ENCODE results near the gene SLC12A5.

SLC12A5 gene

GRCh38 chr20:46050444-46050843 is 21.4 kb downstream of the SLC12A5 start:
- no peaks in the 10 kb centered on the region for H3K4me1 ChIP-seq (ENCODE audit: control insufficient read depth in 2 of 2, insufficient read depth in 1 of 2, low read depth in 1 of 2, low read length in 2 of 2)
- H4K8ac ChIP-seq (ENCODE audit: low read depth, low read length): no peak overlapping the region
- WGBS, 2 donors (ENCODE audit: extremely low coverage in 2 of 2, insufficient read length in 2 of 2, insufficient replicate concordance in 1 of 2): no CpG with 5 or more reads among the region's 10 CpGs
- no peak overlapping the region for H2BK5ac ChIP-seq (ENCODE audit: low read length)
- no peaks in the 10 kb centered on the region for H3K9me3 ChIP-seq (replicated peaks in 1 of 2; ENCODE audit: control insufficient read depth in 2 of 2, insufficient read depth in 1 of 2, low read depth in 1 of 2, low read length in 2 of 2)
- H3K4me2 ChIP-seq (ENCODE audit: insufficient read depth, low read length, poor library complexity, severe bottlenecking): no peak overlapping the region
- H3K27ac ChIP-seq (replicated peaks; ENCODE audit: low read length): no peak overlapping the region
- no peaks in the 10 kb centered on the region for H3K79me1 ChIP-seq (ENCODE audit: low read depth, low read length)
- no peak for DNase-seq (ENCODE audit: low spot score)
- H2BK120ac ChIP-seq (ENCODE audit: low read depth, low read length): no peak overlapping the region
- no peak overlapping the region for H3K18ac ChIP-seq (ENCODE audit: low read length)
- H2AFZ ChIP-seq (ENCODE audit: low read length): no peak overlapping the region
- H3K14ac ChIP-seq (ENCODE audit: low read length): no peak overlapping the region
- no peak overlapping the region for H3K23ac ChIP-seq (ENCODE audit: low read depth, low read length, poor library complexity)
- H2BK12ac ChIP-seq (ENCODE audit: low read length): no peak overlapping the region
- no peak overlapping the region for H3K9ac ChIP-seq (ENCODE audit: low read depth, low read length, poor library complexity)
- H3K4me3 ChIP-seq (ENCODE audit: low read length in 2 of 2): peak overlapping the region in 1 of 2 donors; percentile 13
- no peak overlapping the region for H3K4ac ChIP-seq (ENCODE audit: low read length)
- H4K91ac ChIP-seq (ENCODE audit: low read depth, low read length, poor library complexity): no peak overlapping the region
- no peak overlapping the region for H2BK15ac ChIP-seq (ENCODE audit: low read length)
- H3K36me3 ChIP-seq (replicated peaks in 1 of 2; ENCODE audit: control insufficient read depth in 2 of 2, insufficient read depth in 2 of 2, low read length in 2 of 2): no peaks in the 10 kb centered on the region
- H2AK5ac ChIP-seq (ENCODE audit: low read depth, low read length): no peak overlapping the region
- peaks cover 0 to 3% (median 0%) of the 10 kb centered on the region in 3 experiments for H3K27me3 ChIP-seq (ENCODE audit: control insufficient read depth in 3 of 3, insufficient read depth in 3 of 3, low read depth in 1 of 3, low read length in 3 of 3)

DNA sequence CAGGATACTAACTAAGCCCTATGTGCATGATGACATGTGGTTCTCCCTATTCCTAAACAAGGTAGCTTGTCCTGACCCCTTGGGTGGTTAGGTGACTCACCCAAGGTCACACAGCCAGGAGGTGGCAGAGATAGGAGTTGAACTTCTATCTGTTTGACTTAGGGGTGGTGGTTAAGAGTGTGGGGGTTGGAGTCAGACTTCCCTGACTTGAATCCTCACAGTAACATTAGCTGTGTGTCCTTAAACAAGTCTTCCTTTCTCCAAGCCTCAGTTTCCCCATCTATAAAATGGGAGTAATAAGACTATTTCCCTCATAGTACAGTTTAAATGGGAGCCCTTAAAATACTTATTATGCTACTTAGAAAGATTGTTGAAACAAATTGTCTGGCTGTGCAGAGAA is 21.9 kb downstream of the SLC12A5 start:
- H4K91ac ChIP-seq (ENCODE audit: low read depth, low read length, poor library complexity): no peak overlapping the region
- no peak overlapping the region for H2BK5ac ChIP-seq (ENCODE audit: low read length)
- H3K27me3 ChIP-seq (ENCODE audit: control insufficient read depth in 3 of 3, insufficient read depth in 3 of 3, low read depth in 1 of 3, low read length in 3 of 3): peaks cover 0 to 3% (median 0%) of the 10 kb centered on the region in 3 experiments
- H3K36me3 ChIP-seq (replicated peaks in 1 of 2; ENCODE audit: control insufficient read depth in 2 of 2, insufficient read depth in 2 of 2, low read length in 2 of 2): no peaks in the 10 kb centered on the region
- H3K9me3 ChIP-seq (replicated peaks in 1 of 2; ENCODE audit: control insufficient read depth in 2 of 2, insufficient read depth in 1 of 2, low read depth in 1 of 2, low read length in 2 of 2): no peaks in the 10 kb centered on the region
- H3K79me1 ChIP-seq (ENCODE audit: low read depth, low read length): no peaks in the 10 kb centered on the region
- no peak overlapping the region for H3K4ac ChIP-seq (ENCODE audit: low read length)
- H3K4me2 ChIP-seq (ENCODE audit: insufficient read depth, low read length, poor library complexity, severe bottlenecking): no peak overlapping the region
- no peak overlapping the region for H3K27ac ChIP-seq (replicated peaks; ENCODE audit: low read length)
- no peak overlapping the region for H2BK15ac ChIP-seq (ENCODE audit: low read length)
- DNase-seq (ENCODE audit: low spot score): no peak
- H2BK12ac ChIP-seq (ENCODE audit: low read length): no peak overlapping the region
- no peak overlapping the region for H2BK120ac ChIP-seq (ENCODE audit: low read depth, low read length)
- H3K4me3 ChIP-seq (ENCODE audit: low read length in 2 of 2): no peak overlapping the region
- H3K4me1 ChIP-seq (ENCODE audit: control insufficient read depth in 2 of 2, insufficient read depth in 1 of 2, low read depth in 1 of 2, low read length in 2 of 2): no peaks in the 10 kb centered on the region
- no peak overlapping the region for H3K14ac ChIP-seq (ENCODE audit: low read length)
- H4K8ac ChIP-seq (ENCODE audit: low read depth, low read length): no peak overlapping the region
- no peak overlapping the region for H3K9ac ChIP-seq (ENCODE audit: low read depth, low read length, poor library complexity)
- no peak overlapping the region for H3K18ac ChIP-seq (ENCODE audit: low read length)
- no peak overlapping the region for H2AK5ac ChIP-seq (ENCODE audit: low read depth, low read length)
- H3K23ac ChIP-seq (ENCODE audit: low read depth, low read length, poor library complexity): no peak overlapping the region
- H2AFZ ChIP-seq (ENCODE audit: low read length): no peak overlapping the region

- H2BK15ac ChIP-seq (ENCODE audit: low read length): no peak overlapping the region
- H3K4me3 ChIP-seq (ENCODE audit: low read length in 2 of 2): no peak overlapping the region
- no peaks in the 10 kb centered on the region for H3K4me1 ChIP-seq (ENCODE audit: control insufficient read depth in 2 of 2, insufficient read depth in 1 of 2, low read depth in 1 of 2, low read length in 2 of 2)
- no peak overlapping the region for H2BK5ac ChIP-seq (ENCODE audit: low read length)
- H2AFZ ChIP-seq (ENCODE audit: low read length): no peak overlapping the region
- H3K36me3 ChIP-seq (replicated peaks in 1 of 2; ENCODE audit: control insufficient read depth in 2 of 2, insufficient read depth in 2 of 2, low read length in 2 of 2): no peaks in the 10 kb centered on the region
- no peak overlapping the region for H3K9ac ChIP-seq (ENCODE audit: low read depth, low read length, poor library complexity)
- no peak for DNase-seq (ENCODE audit: low spot score)
- no peaks in the 10 kb centered on the region for H3K9me3 ChIP-seq (replicated peaks in 1 of 2; ENCODE audit: control insufficient read depth in 2 of 2, insufficient read depth in 1 of 2, low read depth in 1 of 2, low read length in 2 of 2)
- no peak overlapping the region for H3K27ac ChIP-seq (replicated peaks; ENCODE audit: low read length)
- H3K14ac ChIP-seq (ENCODE audit: low read length): no peak overlapping the region
- no peak overlapping the region for H2BK12ac ChIP-seq (ENCODE audit: low read length)
- H3K4me2 ChIP-seq (ENCODE audit: insufficient read depth, low read length, poor library complexity, severe bottlenecking): no peak overlapping the region
- H3K23ac ChIP-seq (ENCODE audit: low read depth, low read length, poor library complexity): peak overlapping the region; percentile 14
- no peak overlapping the region for H3K4ac ChIP-seq (ENCODE audit: low read length)
- no CpG with 5 or more reads among the region's 19 CpGs for WGBS, 2 donors (ENCODE audit: extremely low coverage in 2 of 2, insufficient read length in 2 of 2, insufficient replicate concordance in 1 of 2)
- H3K18ac ChIP-seq (ENCODE audit: low read length): no peak overlapping the region
- H3K27me3 ChIP-seq (ENCODE audit: control insufficient read depth in 3 of 3, insufficient read depth in 3 of 3, low read depth in 1 of 3, low read length in 3 of 3): peaks cover 0 to 3% (median 0%) of the 10 kb centered on the region in 3 experiments
- H3K79me1 ChIP-seq (ENCODE audit: low read depth, low read length): no peaks in the 10 kb centered on the region
- no peak overlapping the region for H2AK5ac ChIP-seq (ENCODE audit: low read depth, low read length)
- no peak overlapping the region for H2BK120ac ChIP-seq (ENCODE audit: low read depth, low read length)
- no peak overlapping the region for H4K91ac ChIP-seq (ENCODE audit: low read depth, low read length, poor library complexity)
- no peak overlapping the region for H4K8ac ChIP-seq (ENCODE audit: low read depth, low read length)
Observed at GRCh38 chr20:46051556-46052308, 22.7 kb downstream of the SLC12A5 start.

DNA sequence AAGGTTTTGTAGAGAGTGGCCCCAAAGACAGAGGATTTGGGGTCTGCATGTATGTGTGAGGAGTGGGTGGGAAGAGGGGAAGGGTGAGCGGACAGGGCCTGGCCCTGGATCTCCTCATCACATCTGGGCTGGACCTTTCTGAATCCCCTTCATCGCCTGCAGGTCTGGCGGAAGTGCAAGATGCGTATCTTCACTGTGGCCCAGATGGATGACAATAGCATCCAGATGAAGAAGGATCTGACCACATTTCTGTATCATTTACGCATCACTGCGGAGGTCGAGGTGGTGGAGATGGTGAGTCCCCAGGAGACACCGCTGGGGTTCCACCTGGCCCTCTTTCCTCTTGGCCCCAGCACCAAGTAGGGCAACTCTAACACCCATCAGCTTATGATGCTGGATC is 24.4 kb downstream of the SLC12A5 start:
- H3K4ac ChIP-seq (ENCODE audit: low read length): no peak overlapping the region
- H3K4me2 ChIP-seq (ENCODE audit: insufficient read depth, low read length, poor library complexity, severe bottlenecking): no peak overlapping the region
- H3K79me1 ChIP-seq (ENCODE audit: low read depth, low read length): no peaks in the 10 kb centered on the region
- H2BK15ac ChIP-seq (ENCODE audit: low read length): no peak overlapping the region
- no peak overlapping the region for H3K14ac ChIP-seq (ENCODE audit: low read length)
- H3K27ac ChIP-seq (replicated peaks; ENCODE audit: low read length): no peak overlapping the region
- no peak overlapping the region for H2AK5ac ChIP-seq (ENCODE audit: low read depth, low read length)
- DNase-seq (ENCODE audit: low spot score): no peak
- H3K9ac ChIP-seq (ENCODE audit: low read depth, low read length, poor library complexity): no peak overlapping the region
- no peak overlapping the region for H2BK12ac ChIP-seq (ENCODE audit: low read length)
- no peak overlapping the region for H3K18ac ChIP-seq (ENCODE audit: low read length)
- H4K91ac ChIP-seq (ENCODE audit: low read depth, low read length, poor library complexity): no peak overlapping the region
- peaks cover 0 to 2% of the 10 kb centered on the region in 2 donors for H3K9me3 ChIP-seq (replicated peaks in 1 of 2; ENCODE audit: control insufficient read depth in 2 of 2, insufficient read depth in 1 of 2, low read depth in 1 of 2, low read length in 2 of 2)
- no peaks in the 10 kb centered on the region for H3K36me3 ChIP-seq (replicated peaks in 1 of 2; ENCODE audit: control insufficient read depth in 2 of 2, insufficient read depth in 2 of 2, low read length in 2 of 2)
- no peak overlapping the region for H2BK120ac ChIP-seq (ENCODE audit: low read depth, low read length)
- WGBS, 2 donors (ENCODE audit: extremely low coverage in 2 of 2, insufficient read length in 2 of 2, insufficient replicate concordance in 1 of 2): no CpG with 5 or more reads among the region's 8 CpGs
- H3K4me1 ChIP-seq (ENCODE audit: control insufficient read depth in 2 of 2, insufficient read depth in 1 of 2, low read depth in 1 of 2, low read length in 2 of 2): peaks cover 0 to 2% of the 10 kb centered on the region in 2 donors
- no peak overlapping the region for H4K8ac ChIP-seq (ENCODE audit: low read depth, low read length)
- no peak overlapping the region for H2BK5ac ChIP-seq (ENCODE audit: low read length)
- no peak overlapping the region for H3K4me3 ChIP-seq (ENCODE audit: low read length in 2 of 2)
- H3K27me3 ChIP-seq (ENCODE audit: control insufficient read depth in 3 of 3, insufficient read depth in 3 of 3, low read depth in 1 of 3, low read length in 3 of 3): peaks cover 0 to 12% (median 7%) of the 10 kb centered on the region in 3 experiments
- no peak overlapping the region for H2AFZ ChIP-seq (ENCODE audit: low read length)
- no peak overlapping the region for H3K23ac ChIP-seq (ENCODE audit: low read depth, low read length, poor library complexity)
